SU-DHL-6 (cell line): Measurements from ENCODE around the gene TSPAN32.

ENCODE experiments used
- EZH2phosphoT487 ChIP-seq: fragments of 200-600 bp; sonication (generic), shearing (Covaris generic); conservative IDR thresholded peaks from 2 replicates; pipeline ENCODE4 v1.6.1; 2018; ENCODE audit warnings: mild to moderate bottlenecking, antibody characterized with exemption, low read length, moderate library complexity, mixed read lengths
- TF ChIP-seq, protein P1 (sequence below): fragments of 200-600 bp; sonication (generic); IDR thresholded peaks from one replicate; pipeline ENCODE4 v1.5.1; 2017; ENCODE audit warnings: antibody characterized with exemption, mild to moderate bottlenecking, low read length, moderate library complexity; ENCODE audit not compliant: insufficient read depth, poor library complexity, severe bottlenecking

- TF ChIP-seq, protein P1, sequence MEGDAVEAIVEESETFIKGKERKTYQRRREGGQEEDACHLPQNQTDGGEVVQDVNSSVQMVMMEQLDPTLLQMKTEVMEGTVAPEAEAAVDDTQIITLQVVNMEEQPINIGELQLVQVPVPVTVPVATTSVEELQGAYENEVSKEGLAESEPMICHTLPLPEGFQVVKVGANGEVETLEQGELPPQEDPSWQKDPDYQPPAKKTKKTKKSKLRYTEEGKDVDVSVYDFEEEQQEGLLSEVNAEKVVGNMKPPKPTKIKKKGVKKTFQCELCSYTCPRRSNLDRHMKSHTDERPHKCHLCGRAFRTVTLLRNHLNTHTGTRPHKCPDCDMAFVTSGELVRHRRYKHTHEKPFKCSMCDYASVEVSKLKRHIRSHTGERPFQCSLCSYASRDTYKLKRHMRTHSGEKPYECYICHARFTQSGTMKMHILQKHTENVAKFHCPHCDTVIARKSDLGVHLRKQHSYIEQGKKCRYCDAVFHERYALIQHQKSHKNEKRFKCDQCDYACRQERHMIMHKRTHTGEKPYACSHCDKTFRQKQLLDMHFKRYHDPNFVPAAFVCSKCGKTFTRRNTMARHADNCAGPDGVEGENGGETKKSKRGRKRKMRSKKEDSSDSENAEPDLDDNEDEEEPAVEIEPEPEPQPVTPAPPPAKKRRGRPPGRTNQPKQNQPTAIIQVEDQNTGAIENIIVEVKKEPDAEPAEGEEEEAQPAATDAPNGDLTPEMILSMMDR = no peak
- no peak for TF ChIP-seq EZH2phosphoT487
Measured at GRCh38 chr11:2256951-2257700, 44.7 kb upstream of the TSPAN32 start.
